Spleen (tissue), 11 donors: ENCODE measurements around the gene MERTK. TPM values are rescaled to one million over a fixed set of nuclear protein-coding genes. Genes with fewer than 3 reads are reported as not detected.
A peak's percentile ranks its signal among the peaks of the same experiment; 100 is the strongest.

Source experiments
- DNase-seq: peaks from one replicate; pipeline ENCODE4 v3.0.0-alpha.2; 2020
- H3K27ac ChIP-seq, 8 donors: fragments of 200-600 bp; sonication (generic) in 7 of 8; 1 replicate in 4 of 8; 2 replicates in 4 of 8; pipeline versions ENCODE4 v1.5.0 to v1.8.0; 2016 to 2021; ENCODE audit warnings: inconsistent platforms in 4 of 8, mild to moderate bottlenecking in 4 of 8, moderate library complexity in 1 of 8
- H3K27me3 ChIP-seq, 7 donors: fragments of 200-600 bp; sonication (generic) in 6 of 7; replicated peaks in 1 of 7; 1 replicate in 4 of 7; 2 replicates in 3 of 7; pipeline versions ENCODE4 v1.5.0 to v1.8.0; 2016 to 2021; ENCODE audit warnings: inconsistent platforms in 3 of 7, mild to moderate bottlenecking in 1 of 7
- H3K36me3 ChIP-seq, 6 donors: fragments of 200-600 bp; sonication (generic) in 5 of 6; 1 replicate in 4 of 6; 2 replicates in 2 of 6; pipeline versions ENCODE4 v1.5.0 to v1.8.0; 2016 to 2021; ENCODE audit warnings: inconsistent platforms in 2 of 6
- H3K4me1 ChIP-seq, 6 donors: fragments of 200-600 bp; sonication (generic) in 5 of 6; 1 replicate in 3 of 6; 2 replicates in 3 of 6; pipeline versions ENCODE4 v1.5.0 to v1.8.0; 2016 to 2021; ENCODE audit warnings: inconsistent platforms in 3 of 6
- H3K4me3 ChIP-seq, 8 donors: fragments of 200-600 bp; sonication (generic) in 7 of 8; 1 replicate in 4 of 8; 2 replicates in 4 of 8; pipeline versions ENCODE4 v1.5.0 to v1.8.0; 2016 to 2021; ENCODE audit warnings: inconsistent platforms in 4 of 8, mild to moderate bottlenecking in 4 of 8, moderate library complexity in 2 of 8
- H3K9me3 ChIP-seq, 8 donors: fragments of 200-600 bp; sonication (generic) in 7 of 8; 1 replicate in 4 of 8; 2 replicates in 4 of 8; pipeline versions ENCODE4 v1.5.0 to v1.8.0; 2016 to 2021; ENCODE audit warnings: inconsistent platforms in 4 of 8
- POLR2A ChIP-seq, 3 donors: fragments of 450-650 bp; IDR thresholded peaks; one replicate each; pipeline ENCODE4 v1.5.1; 2017; ENCODE audit warnings: antibody characterized with exemption in 3 of 3, mild to moderate bottlenecking in 1 of 3
- POLR2AphosphoS5 ChIP-seq, 3 donors: sonication (generic); formaldehyde crosslinking; IDR thresholded peaks; one replicate each; pipeline ENCODE4 v1.5.1; 2017; ENCODE audit warnings: antibody characterized with exemption in 3 of 3
- WGBS, 5 donors: extraction: QIAGEN DNeasy Blood & Tissue Kit in 3 of 5; methylation state at CpG; one replicate each; pipeline versions ENCODE4 v1.1.5 to v1.1.7; 2013 to 2018; 5-methylcytosine and 5-hydroxymethylcytosine counted together
- intact Hi-C: fragments of 100-400 bp; cut with DNase I; formaldehyde crosslinking; loops from one replicate; pipeline ENCODE4 v1.15.0; 2023; ENCODE audit warnings: low total_unique reads
- polyA plus RNA-seq, 3 donors: library from polyadenylated mRNA; stranded (reverse); fragments of 200-250 nt; gene quantifications; one replicate each; pipeline ENCODE4 v1.2.1, GENCODE V29; 2013
- total RNA-seq, 7 donors: library from RNA; depleted of rRNA in 3 of 7; stranded (reverse); fragments of >200 nt in 3 of 7; fragmentation: NEBNext Ultra II Directional in 4 of 7; extraction: Animal tissue kit (Norgen Biotek cat#: 25700) in 4 of 7; gene quantifications; one replicate each; pipeline versions ENCODE4 v1.1.0 to v1.2.1, GENCODE V29; 2016 to 2021
- TF ChIP-seq, protein P1 (sequence below), 11 experiments: fragments of 200-600 bp in 7 of 11; fragments of 450-650 bp in 4 of 11; sonication (generic) in 4 of 11; IDR thresholded peaks in 8 of 11; conservative IDR thresholded peaks in 3 of 11; 1 replicate in 7 of 11; 2 replicates in 4 of 11; pipeline versions ENCODE4 v1.4.0 to v1.8.0; 2016 to 2021; ENCODE audit warnings: antibody characterized with exemption in 11 of 11, inconsistent platforms in 4 of 11, mild to moderate bottlenecking in 1 of 11
- donor health status: healthy with polysubstance abuse.
- donor health status: DM: no; HTN: no; CAD: no; lungs with moderate emphysema.
- donor health status: DM: no; HTN: no; CAD: no.
- donor health status: Bipolar disorder and iron deficiency.
- donor health status: healthy.
- donor health status: DM: no; HTN: no; CAD: no.
- donor health status: DM: yes; HTN: yes; CAD: no.

Gene MERTK
- total and polyA plus RNA-seq, 10 donors: 6.9 to 127 (median 49.7) TPM

DNA sequence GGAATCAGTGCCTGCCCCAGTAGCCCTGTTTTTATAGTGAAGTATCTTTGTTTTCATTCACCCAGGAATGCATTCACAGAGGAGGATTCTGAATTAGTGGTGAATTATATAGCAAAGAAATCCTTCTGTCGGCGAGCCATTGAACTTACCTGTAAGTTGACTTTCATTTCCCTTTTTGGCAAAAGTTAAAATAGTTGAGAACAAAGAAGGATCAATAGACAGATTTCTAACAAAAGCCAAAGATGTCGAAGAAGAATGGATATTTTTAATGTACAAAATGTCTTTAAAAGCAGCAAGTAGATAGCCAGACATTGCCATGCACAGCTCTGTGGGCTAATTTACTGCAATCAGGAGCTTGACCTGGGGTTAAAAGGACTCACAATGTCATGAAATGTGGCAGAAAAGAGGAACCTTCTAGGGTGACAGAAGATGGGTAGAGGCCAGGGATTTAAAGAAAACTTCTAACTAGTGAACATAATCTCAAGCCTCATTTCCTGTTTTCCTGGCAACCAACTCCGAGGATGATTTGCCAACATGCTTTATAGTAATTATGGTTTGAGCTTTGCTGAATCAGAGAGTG lies 102.8 kb downstream of the MERTK start:
- Histone ChIP-seq H3K9me3 (no peaks in the 10 kb centered on the region), H3K4me1 (peaks cover 4 to 58% (median 33%) of the 10 kb centered on the region in 6 donors), H3K27ac (peak overlapping the region in 7 of 8 donors; percentile 12 to 72 (median 65)), H3K4me3 (no peak overlapping the region), H3K36me3 (peaks cover 0 to 50% (median 0%) of the 10 kb centered on the region in 6 donors), H3K27me3 (no peaks in the 10 kb centered on the region)
- TF ChIP-seq POLR2A (IDR thresholded peaks at IDR 0.05) (no peak), POLR2AphosphoS5 (IDR thresholded peaks at IDR 0.05) (peak in 1 of 3 donors; percentile 44)
- intact Hi-C loops: no loop called here
- WGBS, 5 donors: 32 to 43% (median 37%) methylated on average over 4 of the region's 4 CpGs
- DNase-seq: no peak

DNA sequence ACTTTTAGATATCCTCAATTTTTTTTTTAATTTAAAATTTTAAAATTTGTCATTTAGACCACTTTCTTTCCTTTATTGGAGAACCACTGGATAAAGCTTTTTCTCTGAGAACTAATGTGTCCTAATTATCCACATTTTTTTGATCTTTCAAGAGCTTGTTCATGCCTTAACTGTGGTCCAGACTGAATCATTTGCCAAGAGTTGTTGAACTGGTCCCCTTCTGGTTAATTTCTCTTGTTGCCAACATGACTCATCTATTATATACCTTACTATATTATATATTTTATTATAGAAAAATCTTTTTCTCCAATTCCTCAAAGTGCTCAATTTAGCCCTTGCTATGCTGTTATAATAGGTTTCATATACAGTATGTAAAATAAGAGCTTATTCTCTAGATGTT lies 103.5 kb downstream of the MERTK start:
- no peak overlapping the region for H3K4me3 ChIP-seq

GRCh38 chr2:112003576-112004252 lies 105.3 kb downstream of the MERTK start:
- peaks cover 4 to 74% (median 36%) of the 10 kb centered on the region in 6 donors for H3K4me1 ChIP-seq
- peak overlapping the region in 6 of 8 donors; percentile 50 to 81 (median 76) for H3K27ac ChIP-seq
- 71 to 90% (median 84%) methylated on average over 5 of the region's 5 CpGs for WGBS, 5 donors
- no peak overlapping the region for H3K4me3 ChIP-seq
- TF ChIP-seq POLR2AphosphoS5 (IDR thresholded peaks at IDR 0.05): peak in 1 of 3 donors; percentile 14
- TF ChIP-seq, protein P1, sequence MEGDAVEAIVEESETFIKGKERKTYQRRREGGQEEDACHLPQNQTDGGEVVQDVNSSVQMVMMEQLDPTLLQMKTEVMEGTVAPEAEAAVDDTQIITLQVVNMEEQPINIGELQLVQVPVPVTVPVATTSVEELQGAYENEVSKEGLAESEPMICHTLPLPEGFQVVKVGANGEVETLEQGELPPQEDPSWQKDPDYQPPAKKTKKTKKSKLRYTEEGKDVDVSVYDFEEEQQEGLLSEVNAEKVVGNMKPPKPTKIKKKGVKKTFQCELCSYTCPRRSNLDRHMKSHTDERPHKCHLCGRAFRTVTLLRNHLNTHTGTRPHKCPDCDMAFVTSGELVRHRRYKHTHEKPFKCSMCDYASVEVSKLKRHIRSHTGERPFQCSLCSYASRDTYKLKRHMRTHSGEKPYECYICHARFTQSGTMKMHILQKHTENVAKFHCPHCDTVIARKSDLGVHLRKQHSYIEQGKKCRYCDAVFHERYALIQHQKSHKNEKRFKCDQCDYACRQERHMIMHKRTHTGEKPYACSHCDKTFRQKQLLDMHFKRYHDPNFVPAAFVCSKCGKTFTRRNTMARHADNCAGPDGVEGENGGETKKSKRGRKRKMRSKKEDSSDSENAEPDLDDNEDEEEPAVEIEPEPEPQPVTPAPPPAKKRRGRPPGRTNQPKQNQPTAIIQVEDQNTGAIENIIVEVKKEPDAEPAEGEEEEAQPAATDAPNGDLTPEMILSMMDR (IDR thresholded peaks at IDR 0.05 in 8 of 11, conservative IDR thresholded peaks at IDR 0.05 in 3 of 11): no peak
- intact Hi-C loops: no loop called here
- DNase-seq: no peak
- H3K9me3 ChIP-seq: no peaks in the 10 kb centered on the region
- peaks cover 0 to 47% (median 2%) of the 10 kb centered on the region in 6 donors for H3K36me3 ChIP-seq
- H3K27me3 ChIP-seq: no peaks in the 10 kb centered on the region

More for the DNA sequence above, 103.5 kb downstream of the MERTK start:
- no peaks in the 10 kb centered on the region for H3K27me3 ChIP-seq
- no peak for DNase-seq
- H3K36me3 ChIP-seq: peaks cover 0 to 53% (median 0%) of the 10 kb centered on the region in 6 donors
- TF ChIP-seq, protein P1 (IDR thresholded peaks at IDR 0.05 in 8 of 11, conservative IDR thresholded peaks at IDR 0.05 in 3 of 11): no peak
- TF ChIP-seq POLR2A (IDR thresholded peaks at IDR 0.05): no peak
- TF ChIP-seq POLR2AphosphoS5 (IDR thresholded peaks at IDR 0.05): no peak
- peaks cover 4 to 66% (median 36%) of the 10 kb centered on the region in 6 donors for H3K4me1 ChIP-seq
- H3K27ac ChIP-seq: peak overlapping the region in 7 of 8 donors; percentile 12 to 72 (median 65)
- intact Hi-C loops: no loop called here
- H3K9me3 ChIP-seq: no peaks in the 10 kb centered on the region

GRCh38 chr2:112004253-112004645 lies 105.8 kb downstream of the MERTK start:
- WGBS, 5 donors: 40 to 67% (median 51%) methylated on average over 5 of the region's 5 CpGs
- Histone ChIP-seq H3K4me1 (peaks cover 4 to 74% (median 36%) of the 10 kb centered on the region in 6 donors), H3K36me3 (peaks cover 0 to 50% (median 2%) of the 10 kb centered on the region in 6 donors)

More at GRCh38 chr2:112004253-112004645, 105.8 kb downstream of the MERTK start:
- Histone ChIP-seq H3K27me3 (no peaks in the 10 kb centered on the region), H3K9me3 (no peaks in the 10 kb centered on the region), H3K27ac (peak overlapping the region in 7 of 8 donors; percentile 11 to 81 (median 73)), H3K4me3 (no peak overlapping the region)
- intact Hi-C loops: no loop called here
- DNase-seq: peak; percentile 90
- TF ChIP-seq POLR2AphosphoS5 (IDR thresholded peaks at IDR 0.05) (peak in 2 of 3 donors; percentile 55 to 84), POLR2A (IDR thresholded peaks at IDR 0.05) (no peak)
- TF ChIP-seq, protein P1 (IDR thresholded peaks at IDR 0.05 in 8 of 11, conservative IDR thresholded peaks at IDR 0.05 in 3 of 11): no peak
